CD4-positive, alpha-beta memory T cell (primary cell): Measurements from ENCODE around the gene QRICH1. TPM values are rescaled to one million over a fixed set of nuclear protein-coding genes. Genes with fewer than 3 reads are reported as not detected.
"Not testable (repeated sequence)": the region's sequence is repeated elsewhere in the genome, so short reads cannot be mapped to it uniquely, and the experiment has no call there.

Experiments
- CTCF ChIA-PET: fragments of 350-600 bp; sonication (Branson Sonifier 250); formaldehyde crosslinking; loops from one replicate; lab custom pipeline; 2021; ENCODE audit warnings: inconsistent platforms; ENCODE audit not compliant: partially characterized antibody; lab: Charles Lee
- POLR2A ChIA-PET: fragments of 350-600 bp; sonication (Branson Sonifier 250); formaldehyde crosslinking; loops from one replicate; lab custom pipeline; 2021; ENCODE audit not compliant: partially characterized antibody; lab: Charles Lee
- DNase-seq, 5 donors: peaks; one replicate each; pipeline versions ENCODE4 v3.0.0 to v3.0.0-alpha.2; 2020 to 2022; ENCODE audit warnings: mixed read lengths in 1 of 5
- H3K27ac ChIP-seq: one replicate; pipeline ENCODE4 v1.7.0; 2013; ENCODE audit warnings: low read depth, low read length
- H3K27me3 ChIP-seq: 2 replicates; pipeline ENCODE4 v1.7.0; 2013; ENCODE audit warnings: mild to moderate bottlenecking, low read length, moderate library complexity; ENCODE audit not compliant: insufficient read depth
- H3K36me3 ChIP-seq: 2 replicates; pipeline ENCODE4 v1.7.0; 2013; ENCODE audit warnings: mild to moderate bottlenecking, low read length, moderate library complexity; ENCODE audit not compliant: insufficient read depth
- H3K4me1 ChIP-seq: 2 replicates; pipeline ENCODE4 v1.7.0; 2013; ENCODE audit warnings: mild to moderate bottlenecking, low read length, moderate library complexity; ENCODE audit not compliant: insufficient read depth
- H3K4me3 ChIP-seq, 2 donors: one replicate each; pipeline ENCODE4 v1.7.0; 2013; ENCODE audit warnings: low read length in 2 of 2, mild to moderate bottlenecking in 1 of 2
- H3K9me3 ChIP-seq, 2 donors: one replicate each; pipeline ENCODE4 v1.7.0; 2013; ENCODE audit warnings: low read length in 2 of 2, control low read depth in 1 of 2; ENCODE audit not compliant: control insufficient read depth in 1 of 2
- H3K27ac Mint-ChIP-seq, 7 donors: one replicate each; pipeline ENCODE4 v1.8.0; 2020 to 2021; ENCODE audit warnings: mixed read lengths in 7 of 7, mild to moderate bottlenecking in 6 of 7, inconsistent platforms in 3 of 7, moderate library complexity in 3 of 7
- H3K27me3 Mint-ChIP-seq, 2 donors: one replicate each; pipeline ENCODE4 v1.8.0; 2020 to 2021; ENCODE audit warnings: mixed read lengths in 2 of 2
- H3K36me3 Mint-ChIP-seq, 2 donors: one replicate each; pipeline ENCODE4 v1.8.0; 2020 to 2021; ENCODE audit warnings: mixed read lengths in 2 of 2, inconsistent platforms in 1 of 2, mild to moderate bottlenecking in 1 of 2
- H3K4me1 Mint-ChIP-seq, 4 donors: one replicate each; pipeline ENCODE4 v1.8.0; 2020 to 2021; ENCODE audit warnings: mixed read lengths in 4 of 4, mild to moderate bottlenecking in 1 of 4
- H3K4me3 Mint-ChIP-seq, 8 donors: one replicate each; pipeline ENCODE4 v1.8.0; 2020 to 2021; ENCODE audit warnings: mixed read lengths in 8 of 8, mild to moderate bottlenecking in 7 of 8, moderate library complexity in 6 of 8, inconsistent platforms in 3 of 8
- H3K9me3 Mint-ChIP-seq, 8 donors: one replicate each; pipeline ENCODE4 v1.8.0; 2020 to 2021; ENCODE audit warnings: mixed read lengths in 8 of 8, mild to moderate bottlenecking in 5 of 8, inconsistent platforms in 3 of 8, moderate library complexity in 1 of 8
- intact Hi-C: fragments of 100-400 bp; cut with micrococcal nuclease; formaldehyde crosslinking; loops from one replicate; pipeline ENCODE4 v1.15.1; 2023
- polyA plus RNA-seq, 2 donors: library from polyadenylated mRNA; unstranded; fragments of 300-500 nt; fragmentation: Illumina TruSeq; gene quantifications; one replicate each; pipeline ENCODE4 v1.2.3, GENCODE V29; 2021
- total RNA-seq, 2 experiments: library from RNA; stranded (reverse); gene quantifications; one replicate each; pipeline ENCODE4 v1.2.3, GENCODE V29; 2021

Gene QRICH1
- total and polyA plus RNA-seq, 4 experiments from 2014 or later, result 18.6 to 177 (median 102) TPM

- no peak overlapping the region for H3K4me3 Mint-ChIP-seq
- Histone ChIP-seq H3K27ac (no peak overlapping the region), H3K27me3 (no peaks in the 10 kb centered on the region), H3K4me1 (peaks cover 21% of the 10 kb centered on the region), H3K36me3 (peaks cover 50% of the 10 kb centered on the region), H3K4me3 (no peak overlapping the region), H3K9me3 (no peaks in the 10 kb centered on the region)
- ChIA-PET POLR2A (interaction anchor here (17.3 to 22.1 kb wide), 3 partner anchors 2 to 22 kb away, joined by 377 to 629 read pairs (median 629); partner anchors contain the start of genes DALRD3, IMPDH2, NDUFAF3 and P4HTM), CTCF (interaction anchor here (1.4 to 15.4 kb wide), 5 partner anchors 7 to 40 kb away, joined by 3 to 216 read pairs (median 6); partner anchors contain the start of genes DALRD3, IMPDH2, NDUFAF3 and P4HTM)
- intact Hi-C loops, result no loop called here
- DNase-seq, result peak in 1 of 5 donors; percentile 15
- H3K27ac Mint-ChIP-seq, result no peak overlapping the region
- no peaks in the 10 kb centered on the region for H3K27me3 Mint-ChIP-seq
- peaks cover 0 to 51% of the 10 kb centered on the region in 2 donors for H3K36me3 Mint-ChIP-seq
- H3K9me3 Mint-ChIP-seq, result peaks cover 0 to 1% (median 0%) of the 10 kb centered on the region in 8 donors
- peaks cover 11 to 31% (median 20%) of the 10 kb centered on the region in 4 donors for H3K4me1 Mint-ChIP-seq
Measured at GRCh38 chr3:49013113-49013737, 80.6 kb downstream of the QRICH1 start.

- H3K27ac Mint-ChIP-seq, result no peak overlapping the region
- Histone ChIP-seq H3K4me3 (no peak overlapping the region), H3K27ac (no peak overlapping the region), H3K9me3 (no peaks in the 10 kb centered on the region), H3K4me1 (peaks cover 23% of the 10 kb centered on the region), H3K36me3 (peaks cover 50% of the 10 kb centered on the region), H3K27me3 (no peaks in the 10 kb centered on the region)
- H3K36me3 Mint-ChIP-seq, result peaks cover 0 to 56% of the 10 kb centered on the region in 2 donors
- intact Hi-C loops, result no loop called here
- DNase-seq, result peak in 1 of 5 donors; percentile 7
- no peaks in the 10 kb centered on the region for H3K27me3 Mint-ChIP-seq
- no peaks in the 10 kb centered on the region for H3K9me3 Mint-ChIP-seq
- POLR2A ChIA-PET, result interaction anchor here (0.9 to 22.1 kb wide), 5 partner anchors 2 to 707 kb away, joined by 3 to 629 read pairs (median 377); partner anchors contain the start of genes AMIGO3, DALRD3, IMPDH2 and NDUFAF3
- no peak overlapping the region for H3K4me3 Mint-ChIP-seq
- CTCF ChIA-PET, result interaction anchor here (1.4 to 15.4 kb wide), 5 partner anchors 8 to 40 kb away, joined by 3 to 216 read pairs (median 4); partner anchors contain the start of genes DALRD3, IMPDH2, NDUFAF3 and P4HTM
- H3K4me1 Mint-ChIP-seq, result peaks cover 15 to 34% (median 22%) of the 10 kb centered on the region in 4 donors
Measured at GRCh38 chr3:49012441-49013017, 81.3 kb downstream of the QRICH1 start.

DNA sequence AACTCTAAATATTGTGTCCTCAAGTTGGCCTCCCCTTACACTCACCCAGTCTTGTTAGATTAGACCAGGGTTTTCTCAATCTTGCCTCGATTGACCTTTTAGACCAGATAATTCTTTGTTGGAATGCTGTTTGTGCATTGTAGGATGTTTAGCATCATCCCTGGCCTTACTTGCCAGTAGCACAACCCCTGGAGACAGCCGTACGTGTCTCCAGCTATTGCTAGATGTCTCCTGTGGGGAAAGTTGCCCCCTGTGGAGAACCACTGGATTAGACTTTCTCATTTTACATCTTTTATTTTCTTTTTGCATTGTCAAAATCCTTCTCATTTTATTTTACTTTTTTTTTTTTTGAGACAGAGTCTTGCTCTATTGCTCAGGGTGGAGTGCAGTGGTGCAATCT, 84.5 kb downstream of the QRICH1 start:
- POLR2A ChIA-PET, result interaction anchor here (6.1 to 22.1 kb wide), 2 partner anchors 12 to 18 kb away, joined by 191 to 629 read pairs; partner anchors contain the start of genes DALRD3, IMPDH2, NDUFAF3 and P4HTM
- Mint-ChIP-seq H3K9me3 (peaks cover 0 to 2% (median 0%) of the 10 kb centered on the region in 8 donors), H3K4me3 (peak overlapping the region in 5 of 8 donors; percentile 36 to 72 (median 58)), H3K27ac (peak overlapping the region in 3 of 7 donors; percentile 59 to 99 (median 96)), H3K4me1 (peaks cover 15 to 37% (median 24%) of the 10 kb centered on the region in 4 donors), H3K36me3 (peaks cover 0 to 41% of the 10 kb centered on the region in 2 donors), H3K27me3 (no peaks in the 10 kb centered on the region)
- Histone ChIP-seq H3K27ac (no peak overlapping the region), H3K4me1 (peaks cover 20% of the 10 kb centered on the region), H3K9me3 (no peaks in the 10 kb centered on the region), H3K36me3 (peaks cover 31% of the 10 kb centered on the region), H3K27me3 (no peaks in the 10 kb centered on the region), H3K4me3 (no peak overlapping the region)
- no peak for DNase-seq
- intact Hi-C loops, result loop anchor here (5.0 kb wide), 1 partner anchor 322 kb away; the partner anchor contains the start of gene NCKIPSD
- CTCF ChIA-PET, result interaction anchor here (6.4 to 10.3 kb wide), 2 partner anchors 11 to 21 kb away, joined by 136 to 173 read pairs; partner anchors contain the start of genes DALRD3, NDUFAF3 and P4HTM

DNA sequence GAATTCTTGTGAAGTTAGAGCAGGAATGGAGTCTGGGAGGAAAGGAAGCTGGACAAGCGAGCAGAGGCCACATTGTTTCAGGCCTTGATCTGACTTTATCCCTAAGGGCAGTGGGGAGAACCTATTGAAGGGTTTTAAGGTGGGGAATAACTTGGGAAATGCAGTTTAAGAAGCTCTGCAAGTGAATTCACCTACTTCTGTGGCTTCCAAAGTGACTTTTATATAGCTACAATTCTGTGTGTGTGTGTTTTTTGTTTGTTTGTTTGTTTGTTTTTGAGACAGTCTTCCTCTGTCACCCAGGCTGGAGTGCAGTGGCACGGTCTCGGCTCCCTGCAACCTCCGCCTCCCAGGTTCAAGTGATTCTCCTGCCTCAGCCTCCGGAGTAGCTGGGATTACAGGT, 85.2 kb downstream of the QRICH1 start:
- not testable (repeated sequence) for H3K27me3 Mint-ChIP-seq, DNase-seq, H3K9me3 Mint-ChIP-seq, H3K27me3 ChIP-seq, H3K9me3 ChIP-seq, H3K4me3 ChIP-seq
- Histone ChIP-seq H3K4me1 (peaks cover 20% of the 10 kb centered on the region), H3K36me3 (peaks cover 24% of the 10 kb centered on the region), H3K27ac (peak overlapping the region; percentile 87)
- ChIA-PET CTCF (interaction anchor here (6.4 to 10.3 kb wide), 2 partner anchors 12 to 21 kb away, joined by 136 to 173 read pairs; partner anchors contain the start of genes DALRD3, NDUFAF3 and P4HTM), POLR2A (interaction anchor here (1.7 to 22.1 kb wide), 5 partner anchors 13 to 97 kb away, joined by 3 to 629 read pairs (median 69); partner anchors contain the start of genes DALRD3, IMPDH2, NDUFAF3 and P4HTM)
- H3K4me3 Mint-ChIP-seq, result peak overlapping the region; percentile 93 to 99 (median 98)
- peak overlapping the region; percentile 95 to 100 (median 99) for H3K27ac Mint-ChIP-seq
- intact Hi-C loops, result loop anchor here (5.0 kb wide), 1 partner anchor 321 kb away; the partner anchor contains the start of gene NCKIPSD
- peaks cover 0 to 34% of the 10 kb centered on the region in 2 donors for H3K36me3 Mint-ChIP-seq
- peaks cover 15 to 37% (median 24%) of the 10 kb centered on the region in 4 donors for H3K4me1 Mint-ChIP-seq

DNA sequence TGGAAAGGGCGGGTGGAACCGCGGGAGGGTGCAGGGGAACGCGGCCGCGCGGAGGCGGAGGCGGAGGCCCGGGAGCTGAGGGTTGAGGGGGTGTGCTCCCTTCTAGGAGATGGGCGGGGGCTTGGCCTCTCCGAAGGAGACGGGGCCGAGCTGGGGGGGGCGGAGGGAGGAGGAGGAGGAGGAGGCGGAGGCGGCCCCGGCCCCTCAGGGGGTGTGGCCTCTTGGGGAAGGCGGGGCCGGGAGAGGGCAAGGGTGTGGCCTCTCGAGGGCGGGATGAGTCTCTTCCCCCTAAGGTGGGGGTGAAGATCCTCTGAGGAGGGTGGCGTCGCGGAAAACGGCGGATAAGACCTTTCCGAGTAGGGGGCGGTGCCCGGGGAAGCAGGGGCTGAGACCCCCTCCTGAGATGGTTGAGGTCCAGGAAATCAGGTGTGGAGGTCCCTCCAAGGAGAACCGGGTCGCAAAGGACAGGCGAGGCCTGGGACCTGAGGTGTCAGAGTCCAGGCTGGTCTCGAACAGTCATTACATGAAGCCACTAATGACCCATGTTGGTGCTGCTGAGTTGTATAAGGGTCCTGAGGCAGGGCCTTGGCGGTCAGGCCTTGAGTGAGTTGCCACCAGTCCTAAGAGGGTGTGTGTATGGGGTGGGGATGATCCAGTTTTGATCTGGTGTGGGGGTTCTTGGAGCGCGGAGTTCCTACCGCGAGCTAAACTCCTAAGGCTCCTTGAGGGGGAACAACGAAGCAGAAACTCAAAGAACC, 85.9 kb downstream of the QRICH1 start:
- Histone ChIP-seq H3K9me3 (no peaks in the 10 kb centered on the region), H3K27ac (peak overlapping the region; percentile 87), H3K36me3 (peaks cover 17% of the 10 kb centered on the region), H3K27me3 (no peaks in the 10 kb centered on the region), H3K4me1 (peaks cover 20% of the 10 kb centered on the region), H3K4me3 (peak overlapping the region; percentile 81 to 97)
- POLR2A ChIA-PET, result interaction anchor here (0.8 to 22.1 kb wide), 22 partner anchors 11 to 462 kb away, joined by 3 to 629 read pairs (median 4); partner anchors contain the start of genes ARIH2, DAG1, DALRD3 and IMPDH2
- H3K36me3 Mint-ChIP-seq, result peaks cover 0 to 28% of the 10 kb centered on the region in 2 donors
- H3K9me3 Mint-ChIP-seq, result peaks cover 0 to 2% (median 0%) of the 10 kb centered on the region in 8 donors
- peak overlapping the region; percentile 95 to 100 (median 99) for H3K27ac Mint-ChIP-seq
- H3K27me3 Mint-ChIP-seq, result no peaks in the 10 kb centered on the region
- intact Hi-C loops, result loop anchor here (1.0 to 5.0 kb wide), 5 partner anchors 13 to 321 kb away; partner anchors contain the start of genes IMPDH2, NCKIPSD, P4HTM and QRICH1
- H3K4me3 Mint-ChIP-seq, result peak overlapping the region; percentile 93 to 99 (median 98)
- peak; percentile 82 to 90 (median 84) for DNase-seq
- CTCF ChIA-PET, result interaction anchor here (0.8 to 10.3 kb wide), 11 partner anchors 13 to 441 kb away, joined by 3 to 173 read pairs (median 4); partner anchors contain the start of genes DALRD3, IMPDH2, IP6K2 and NDUFAF3
- peaks cover 15 to 37% (median 24%) of the 10 kb centered on the region in 4 donors for H3K4me1 Mint-ChIP-seq
